ENCODE measurements around the gene TRMT1L.

DNA sequence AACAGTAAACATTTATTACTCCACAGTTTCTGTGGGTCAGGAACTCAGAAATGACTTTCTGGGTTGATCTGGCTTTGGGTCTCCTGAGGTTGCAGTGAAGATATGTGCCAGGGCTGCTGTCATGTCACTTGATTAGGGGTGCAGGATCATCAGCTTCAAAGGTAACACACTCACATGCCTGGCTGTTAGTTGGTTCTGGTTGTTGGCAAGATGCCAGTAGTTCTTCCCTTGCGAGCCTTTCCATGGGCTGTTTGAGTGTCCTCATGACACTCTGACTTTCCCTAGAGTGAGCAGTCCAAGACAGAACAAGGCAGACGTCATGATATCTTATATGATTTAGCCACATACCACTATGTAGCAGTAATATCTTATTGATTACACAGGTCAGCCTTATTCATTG lies 2.0 kb upstream of the TRMT1L start:
- TF ChIP-seq POLR2AphosphoS5 (IDR thresholded peaks at IDR 0.05; ENCODE audit: borderline replicate concordance, low read depth, low read length) (no peak), FOXP2 (optimal IDR thresholded peaks at IDR 0.05; ENCODE audit: control extremely low read depth, extremely low read length, insufficient read depth) (no peak)
